Right ventricle myocardium inferior (tissue), 1 donor: ENCODE results near the gene GPM6B. TPM values are rescaled to one million over a fixed set of nuclear protein-coding genes. Genes with fewer than 3 reads are reported as not detected.

Experiments used
- ATAC-seq: fragments of 200-7000 bp; cut with Tn5 transposase; one replicate; pipeline ENCODE4 v1.9.1; 2020; ENCODE audit warnings: mild to moderate bottlenecking, moderate library complexity
- DNase-seq: peaks from one replicate; pipeline ENCODE4 v3.0.0; 2021; ENCODE audit errors: missing footprints
- intact Hi-C: fragments of 100-400 bp; cut with DNase I; formaldehyde crosslinking; loops from one replicate; pipeline ENCODE4 v1.11.0; 2022
- long read RNA-seq: library from polyadenylated mRNA; unstranded; transcript quantifications from one replicate; pipeline ENCODE4 v2.0.0, GENCODE V29; 2021
- total RNA-seq: library from RNA; stranded (reverse); fragmentation: NEBNext Ultra II Directional; extraction: Animal tissue kit (Norgen Biotek cat#: 25700); gene quantifications from one replicate; pipeline ENCODE4 v1.2.1, GENCODE V29; 2021
- donor health status: DM: no; HTN: yes; CAD: no; lungs with severe emphysema.

The GPM6B gene, protein sequence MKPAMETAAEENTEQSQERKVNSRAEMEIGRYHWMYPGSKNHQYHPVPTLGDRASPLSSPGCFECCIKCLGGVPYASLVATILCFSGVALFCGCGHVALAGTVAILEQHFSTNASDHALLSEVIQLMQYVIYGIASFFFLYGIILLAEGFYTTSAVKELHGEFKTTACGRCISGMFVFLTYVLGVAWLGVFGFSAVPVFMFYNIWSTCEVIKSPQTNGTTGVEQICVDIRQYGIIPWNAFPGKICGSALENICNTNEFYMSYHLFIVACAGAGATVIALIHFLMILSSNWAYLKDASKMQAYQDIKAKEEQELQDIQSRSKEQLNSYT
- total RNA-seq, result 5.1 TPM
- long read RNA-seq, partial matches to known transcripts, result 0 of 1 reads
- long read RNA-seq, other reads (novel, unspliced or antisense), result 0 of 1 reads

DNA sequence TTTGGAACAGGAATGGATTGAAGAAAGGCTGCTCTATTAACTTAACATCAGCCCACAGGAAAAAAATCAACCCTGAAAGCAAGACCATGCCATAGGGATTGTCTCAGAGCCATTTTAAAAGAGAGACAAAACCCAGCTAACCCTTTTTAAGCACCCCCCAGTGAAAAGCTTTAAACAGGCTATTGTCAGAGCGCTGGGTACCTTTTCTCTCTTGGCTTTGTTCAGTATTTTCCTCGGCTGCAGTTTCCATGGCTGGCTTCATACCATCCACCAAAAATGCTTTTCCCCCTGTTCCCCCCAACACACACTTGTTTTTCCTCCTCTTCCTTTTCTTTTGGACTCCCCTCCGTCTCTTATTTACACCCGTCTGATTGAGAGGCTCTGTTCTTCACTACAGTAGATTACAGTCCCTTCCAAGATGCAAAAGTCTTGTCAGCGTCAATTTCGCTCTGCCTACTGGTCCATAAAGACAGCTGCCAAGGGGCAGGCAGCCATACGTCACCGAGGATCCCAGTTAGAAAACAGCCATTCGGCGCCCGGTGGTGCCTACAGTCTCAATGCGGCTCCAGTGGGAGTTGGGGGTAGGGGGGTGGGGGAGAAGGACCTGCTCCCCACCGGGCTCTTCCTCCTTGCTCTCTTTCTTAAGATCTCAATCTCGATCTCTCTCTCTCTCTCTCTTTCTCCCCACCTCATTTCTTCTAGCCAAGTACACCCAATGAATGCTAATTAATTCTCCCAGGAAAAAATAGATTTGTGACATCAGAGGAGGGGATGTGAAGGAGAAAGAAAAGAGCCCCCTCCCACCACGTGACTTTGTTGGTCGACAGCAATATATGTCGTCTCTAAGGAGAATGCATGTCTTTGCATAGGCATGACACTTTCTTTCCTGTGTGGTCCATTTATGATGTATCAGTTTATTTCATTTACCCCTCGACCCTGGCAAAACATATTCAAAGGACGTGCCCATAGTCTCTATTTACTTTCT, at the start of gene GPM6B:
Gene GPM6B (minus strand): TSS at position 451 of the 985 bp plus-strand sequence. CDS start 189 bp downstream, at position 262.
- intact Hi-C loops, result no loop called here
- no peak for DNase-seq
- ATAC-seq, result no peak

DNA sequence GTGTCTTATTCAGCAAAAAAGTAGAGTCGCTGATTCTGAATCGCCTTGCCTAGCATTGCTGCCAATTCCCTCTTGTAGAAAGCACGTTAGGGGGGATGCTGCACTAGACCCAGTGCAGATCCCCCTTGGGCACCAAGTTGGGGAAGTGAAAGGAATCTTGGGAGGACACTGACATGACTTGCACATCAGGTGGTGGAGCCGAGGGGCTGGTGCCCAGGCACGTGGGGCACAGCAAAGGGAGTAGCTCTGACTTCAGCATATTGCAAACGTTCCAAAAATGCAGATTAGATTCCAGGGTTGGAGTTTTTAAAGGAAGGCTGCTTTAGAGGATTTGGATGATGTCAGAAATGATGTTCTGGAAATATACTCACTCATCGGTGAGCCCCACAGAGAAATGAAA, 47.4 kb upstream of the GPM6B start:
- ATAC-seq, result no peak

DNA sequence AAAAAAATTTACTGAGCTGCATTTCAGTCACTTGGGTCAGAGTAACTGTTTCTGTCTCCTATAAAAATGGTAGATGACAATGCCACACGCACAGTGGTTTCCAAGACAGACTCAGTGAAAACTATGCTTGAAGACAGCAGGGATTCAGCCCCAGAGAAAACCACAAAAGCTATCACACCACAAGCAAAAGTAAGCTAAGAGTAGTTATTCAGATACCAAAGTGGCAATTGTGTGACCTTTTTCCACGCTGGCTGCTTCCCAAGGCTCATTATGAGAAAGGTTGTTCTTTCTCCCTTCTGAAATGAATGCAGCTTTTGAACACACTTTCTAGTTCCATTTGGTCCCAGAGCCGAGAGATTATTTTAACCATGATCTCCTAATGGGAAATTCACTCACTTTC, 46.4 kb upstream of the GPM6B start:
- intact Hi-C loops, result no loop called here
- ATAC-seq, result no peak
- no peak for DNase-seq

More for the DNA sequence above, 47.4 kb upstream of the GPM6B start:
- DNase-seq, result no peak
- intact Hi-C loops, result no loop called here

DNA sequence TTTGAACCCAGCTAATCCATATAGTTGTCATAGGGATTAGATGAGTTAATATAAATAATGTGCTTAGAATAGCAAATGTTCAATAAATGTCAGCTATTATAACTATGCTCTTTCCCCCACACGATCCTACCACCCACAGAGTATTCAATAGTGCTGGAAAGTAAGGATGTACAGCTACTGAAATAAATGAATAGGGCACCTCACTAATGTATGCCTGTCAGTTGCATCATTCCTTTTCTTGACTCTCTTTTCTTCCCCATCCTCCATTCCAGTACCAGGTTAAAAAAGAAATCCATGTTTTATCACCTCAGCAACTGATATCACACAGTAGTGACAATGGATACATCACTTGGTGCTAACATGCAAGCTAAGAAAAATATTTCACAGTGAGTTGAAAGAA, 42.8 kb upstream of the GPM6B start:
- DNase-seq (no peak), ATAC-seq (no peak)
- intact Hi-C loops, result no loop called here

DNA sequence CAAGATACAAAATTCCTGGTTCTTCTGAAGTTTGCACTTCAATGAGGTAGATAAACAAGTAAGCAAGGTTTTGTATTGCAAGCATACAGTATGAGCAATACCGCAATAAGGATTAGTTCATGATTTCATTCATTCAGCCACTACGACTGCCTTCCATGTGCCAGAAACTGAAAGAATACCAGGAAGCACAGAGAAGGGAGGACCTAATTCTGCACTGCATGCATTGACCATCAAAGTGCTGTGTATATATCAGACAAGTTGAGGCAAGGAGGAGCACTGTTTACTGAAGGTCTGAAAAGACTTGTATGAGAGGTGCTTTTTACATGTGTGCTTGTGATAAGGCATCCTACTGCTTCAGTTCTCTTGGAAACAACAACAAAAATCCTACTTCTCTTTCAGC, 40.9 kb upstream of the GPM6B start:
- no peak for ATAC-seq
- DNase-seq, result no peak

DNA sequence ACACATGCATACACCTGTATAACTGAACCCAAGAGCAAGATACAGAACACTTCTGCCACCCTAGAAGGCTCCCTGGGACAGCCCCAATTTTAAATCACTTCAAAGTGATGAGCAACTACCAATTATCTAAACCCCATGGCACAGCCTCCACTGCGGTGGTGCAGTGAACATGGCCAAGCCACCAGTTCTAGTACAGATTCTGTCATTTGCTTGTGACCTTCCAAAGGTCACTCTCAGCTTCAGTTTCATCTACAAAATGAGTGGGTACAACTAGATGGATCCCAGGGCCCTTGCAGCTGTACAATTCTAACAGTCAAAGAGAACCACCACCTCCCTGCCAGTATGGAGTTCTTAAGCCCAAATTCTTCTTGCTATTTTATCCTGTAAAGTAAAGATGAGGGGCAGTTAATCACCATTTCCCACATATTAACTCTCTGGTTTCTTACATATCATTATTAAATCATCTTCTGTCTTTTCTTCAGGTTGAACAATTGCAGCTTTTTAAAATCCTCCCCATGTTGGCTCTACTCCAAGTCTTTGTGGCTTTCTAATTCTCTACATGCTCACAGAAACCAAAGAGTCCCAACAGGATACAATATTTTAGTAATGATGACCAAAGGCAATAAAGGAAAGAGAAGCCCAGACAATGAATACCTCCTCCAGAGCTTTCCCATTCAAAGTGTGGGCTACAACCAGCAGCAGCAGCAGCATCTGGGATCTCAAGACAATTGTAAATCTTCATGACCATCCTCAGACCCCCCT, 39.0 kb upstream of the GPM6B start:
- no peak for ATAC-seq
- intact Hi-C loops, result no loop called here
- no peak for DNase-seq

More for the DNA sequence above, 40.9 kb upstream of the GPM6B start:
- intact Hi-C loops, result no loop called here

DNA sequence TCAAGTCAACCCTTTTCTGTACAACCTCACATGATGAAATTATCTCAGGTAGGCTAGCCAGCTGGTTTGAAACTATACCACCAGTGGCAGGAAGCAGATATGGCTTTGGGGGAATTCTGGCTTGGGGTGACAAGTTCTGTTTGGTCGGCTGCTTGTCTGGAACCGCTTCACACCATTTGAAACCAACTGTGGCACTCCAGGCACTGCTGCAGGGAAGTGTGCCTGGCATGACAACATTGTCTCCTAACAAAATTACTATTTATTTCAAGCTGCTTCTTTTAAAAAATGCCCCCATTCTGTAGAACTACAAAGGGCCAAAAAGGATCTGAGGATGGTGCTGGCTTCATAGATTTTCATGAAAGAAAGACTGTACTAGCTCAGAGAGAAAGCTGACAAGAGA, 37.1 kb upstream of the GPM6B start:
- intact Hi-C loops, result no loop called here
- no peak for ATAC-seq
- no peak for DNase-seq

DNA sequence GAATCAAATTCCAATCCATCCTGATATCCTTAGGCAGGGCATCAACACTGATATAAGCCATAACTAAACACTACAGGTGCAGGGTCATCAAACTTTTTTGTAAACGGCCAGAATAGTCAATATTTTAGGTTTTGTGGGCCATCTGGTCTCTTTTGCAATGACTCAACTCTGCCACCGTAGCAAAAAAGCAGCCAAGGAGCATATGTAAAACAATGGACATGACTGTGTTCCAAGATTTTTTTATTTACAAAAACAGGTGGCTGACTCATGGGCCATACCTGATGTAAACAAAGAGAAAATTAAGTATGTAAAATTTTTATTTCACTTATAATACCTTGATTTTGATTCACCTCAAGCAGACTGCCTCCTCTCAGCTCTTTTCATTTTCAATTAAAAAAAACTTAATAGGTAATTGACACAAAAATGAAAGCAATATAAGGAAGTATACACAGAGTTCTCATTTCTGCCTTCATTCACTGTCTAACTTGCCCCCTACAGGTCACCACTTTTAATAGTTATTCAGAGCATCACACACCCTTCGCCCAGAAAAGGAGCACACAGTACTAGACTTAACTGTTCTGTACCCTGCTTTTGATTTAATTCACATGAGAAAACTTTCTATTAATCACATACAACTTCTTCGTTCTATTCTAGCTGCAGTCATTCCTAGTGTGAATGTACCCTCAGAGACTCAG, 35.3 kb upstream of the GPM6B start:
- no peak for ATAC-seq
- intact Hi-C loops, result no loop called here
- DNase-seq, result no peak

DNA sequence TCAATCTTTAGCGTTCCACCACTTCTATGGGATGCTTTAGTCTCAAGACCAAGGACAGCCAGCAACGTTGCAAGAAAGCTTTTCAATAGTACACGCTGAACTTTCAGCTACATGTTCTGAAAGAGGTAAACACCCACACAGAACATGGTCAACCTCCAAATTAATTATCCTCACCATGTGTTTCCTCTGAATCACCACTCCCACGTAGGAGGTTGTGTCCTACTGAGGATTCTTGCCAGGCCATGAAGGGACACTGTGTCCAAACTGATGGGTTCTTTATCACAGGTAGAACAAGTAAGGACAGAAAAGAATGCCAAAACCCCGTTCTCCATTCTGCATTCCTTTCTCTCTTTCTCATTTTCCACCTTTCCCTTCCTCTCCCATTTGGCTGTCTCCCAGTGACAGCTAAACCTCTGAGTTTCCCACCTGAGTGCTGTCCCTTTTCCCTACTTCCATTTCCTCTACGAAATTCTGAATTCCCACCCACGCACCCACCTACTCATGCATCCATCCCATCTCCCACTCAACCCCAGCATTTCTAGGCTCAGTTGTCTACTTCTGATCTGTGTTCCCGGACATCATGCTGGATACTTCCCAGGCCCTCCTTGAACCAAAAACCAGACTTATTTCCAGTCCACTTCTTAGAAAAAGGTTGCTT, 29.0 kb upstream of the GPM6B start:
- intact Hi-C loops, result no loop called here
- DNase-seq, result no peak

DNA sequence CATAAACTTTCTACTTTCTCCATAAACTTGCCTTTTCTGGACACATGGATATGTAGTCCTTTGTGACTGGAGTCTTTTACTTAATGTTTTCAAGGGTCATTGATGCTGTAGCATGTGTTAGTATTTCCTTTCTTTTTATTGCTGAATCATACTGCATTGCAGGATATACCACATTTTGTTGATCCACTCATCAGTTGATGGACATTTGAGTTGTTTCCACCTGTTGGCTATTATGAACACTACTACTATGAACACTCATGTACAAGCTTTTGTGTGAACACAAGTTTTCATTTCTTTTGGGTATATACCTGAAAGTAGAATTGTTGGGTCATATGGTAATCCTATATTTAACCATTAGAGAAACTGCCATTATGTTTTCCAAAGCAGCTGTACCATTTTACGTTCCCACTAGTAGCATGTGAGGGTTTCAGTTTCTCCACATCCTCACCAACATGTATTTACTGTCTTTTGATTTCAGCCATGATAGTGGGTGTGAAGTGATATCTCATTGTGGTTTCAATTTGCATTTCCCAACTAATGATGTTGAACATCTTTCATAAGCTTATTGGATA, 26.3 kb upstream of the GPM6B start:
- intact Hi-C loops, result no loop called here
- ATAC-seq (no peak), DNase-seq (no peak)

More for the DNA sequence above, 29.0 kb upstream of the GPM6B start:
- no peak for ATAC-seq

DNA sequence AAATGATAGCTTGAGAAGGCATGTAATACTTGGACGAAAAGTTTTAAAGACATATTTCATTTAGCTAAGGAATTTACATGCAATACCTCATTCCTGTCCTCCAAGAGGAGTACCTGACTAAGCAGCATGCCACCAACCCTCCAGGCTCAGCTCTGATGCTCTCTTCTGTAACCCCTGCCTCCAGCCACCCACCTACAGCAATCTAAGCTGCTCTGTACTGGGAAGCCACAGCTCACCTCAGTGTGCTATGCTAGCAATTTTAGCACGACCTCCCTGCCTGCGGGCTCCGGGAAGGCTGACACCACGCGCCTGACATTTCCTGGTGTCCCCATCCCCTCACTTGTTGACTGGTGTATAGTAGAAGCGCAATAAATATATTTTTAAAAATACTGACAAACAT, 23.2 kb upstream of the GPM6B start:
- ATAC-seq (no peak), DNase-seq (no peak)
- intact Hi-C loops, result no loop called here

DNA sequence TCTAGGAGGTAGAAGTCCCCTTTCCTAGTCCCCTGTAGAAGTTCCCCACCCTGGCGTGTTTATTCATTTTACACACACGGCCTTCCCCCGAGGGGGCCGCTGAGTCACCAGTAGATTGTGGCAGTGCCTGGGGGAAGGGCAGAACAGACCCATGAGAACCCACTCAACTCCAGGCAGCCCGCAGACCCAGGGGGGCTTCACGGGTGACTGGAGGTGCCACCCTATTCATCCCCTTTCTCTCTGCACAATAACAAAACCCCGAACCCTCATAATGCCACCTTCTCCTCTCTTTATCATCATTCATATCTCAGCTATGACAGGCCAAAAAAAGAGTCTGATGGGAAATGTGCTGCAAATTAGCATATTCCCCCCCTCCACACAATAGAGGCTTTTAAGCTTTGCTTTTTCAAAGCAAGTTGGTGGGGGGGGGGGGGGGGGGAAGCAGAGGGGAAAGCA, 20.4 kb upstream of the GPM6B start:
- intact Hi-C loops, result no loop called here
- ATAC-seq, result no peak
- DNase-seq, result no peak

DNA sequence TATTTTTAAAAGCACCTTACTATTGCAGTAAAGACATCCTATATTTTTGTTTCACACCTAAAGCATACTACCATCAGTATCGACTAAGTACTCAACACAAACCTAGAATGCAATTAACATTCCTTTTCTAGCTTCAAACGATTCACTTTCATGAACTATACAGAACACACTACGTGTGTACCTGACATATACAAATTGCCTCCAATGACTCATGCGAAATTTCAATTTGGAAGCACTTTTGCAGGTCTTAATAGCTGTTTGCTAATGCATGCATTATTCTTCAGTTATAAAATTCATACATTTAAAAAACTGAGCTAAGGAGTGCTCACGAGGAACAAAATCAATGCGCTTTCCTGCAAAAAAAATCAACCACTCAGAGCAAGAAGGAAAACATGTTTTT, 19.7 kb upstream of the GPM6B start:
- DNase-seq (no peak), ATAC-seq (no peak)
- intact Hi-C loops, result no loop called here

DNA sequence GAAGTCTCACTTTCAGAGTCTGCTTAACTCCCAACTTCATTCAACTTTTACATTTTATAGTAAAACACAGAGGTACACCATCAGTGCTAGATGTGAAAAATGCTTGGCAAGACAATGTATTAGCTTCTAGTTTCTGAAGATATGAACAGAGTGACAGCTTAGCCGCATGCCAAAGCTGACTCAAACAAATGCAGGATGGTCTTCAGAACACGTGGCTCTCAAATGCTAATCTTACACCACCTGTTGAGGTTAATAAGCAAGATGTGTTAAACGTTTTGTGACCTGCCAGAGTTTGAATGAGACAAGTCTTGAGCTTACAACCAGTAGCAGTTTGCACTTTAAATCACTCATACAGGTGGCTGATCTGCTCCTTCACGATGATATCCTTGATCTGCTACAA, 18.9 kb upstream of the GPM6B start:
- DNase-seq, result no peak
- intact Hi-C loops, result no loop called here
- no peak for ATAC-seq

DNA sequence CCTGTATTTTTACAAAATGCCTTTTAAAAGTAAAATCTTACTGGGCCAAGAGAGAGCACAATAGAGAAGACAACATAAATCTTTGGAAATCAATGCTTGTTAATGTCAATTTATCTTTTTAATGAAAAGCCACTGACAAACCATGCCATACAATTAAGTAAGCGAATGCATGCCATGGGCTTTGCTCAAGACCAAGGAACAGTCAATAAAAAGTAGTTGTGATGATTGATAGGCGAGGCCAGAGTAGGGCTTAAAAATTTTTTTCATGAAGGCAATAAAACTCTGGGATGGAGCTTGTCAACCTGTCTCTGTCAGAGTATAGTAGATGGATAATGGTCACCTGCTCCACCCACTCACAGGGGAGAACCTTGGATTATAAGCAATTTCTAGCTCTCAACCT, 17.5 kb upstream of the GPM6B start:
- ATAC-seq (no peak), DNase-seq (no peak)
- intact Hi-C loops, result no loop called here

DNA sequence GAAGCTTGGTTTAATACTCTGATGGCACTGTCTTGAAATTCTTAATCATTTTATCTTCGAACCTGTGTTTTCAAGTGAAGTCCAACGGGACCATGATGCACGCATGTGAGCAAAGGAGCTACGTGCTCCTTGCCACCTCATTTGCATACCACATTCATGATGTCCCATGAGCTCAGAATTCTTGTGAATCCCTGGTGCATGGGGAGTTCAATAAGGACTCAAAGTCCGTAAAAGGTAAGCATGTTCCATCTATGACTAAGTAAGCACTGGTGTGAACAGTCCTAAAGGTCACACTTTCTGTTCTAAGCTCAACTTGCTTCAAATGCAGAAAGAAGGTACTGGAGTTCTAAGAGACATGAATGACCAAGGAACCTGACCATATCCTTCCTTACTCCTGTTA, 13.1 kb upstream of the GPM6B start:
- no peak for ATAC-seq
- no peak for DNase-seq
- intact Hi-C loops, result no loop called here

DNA sequence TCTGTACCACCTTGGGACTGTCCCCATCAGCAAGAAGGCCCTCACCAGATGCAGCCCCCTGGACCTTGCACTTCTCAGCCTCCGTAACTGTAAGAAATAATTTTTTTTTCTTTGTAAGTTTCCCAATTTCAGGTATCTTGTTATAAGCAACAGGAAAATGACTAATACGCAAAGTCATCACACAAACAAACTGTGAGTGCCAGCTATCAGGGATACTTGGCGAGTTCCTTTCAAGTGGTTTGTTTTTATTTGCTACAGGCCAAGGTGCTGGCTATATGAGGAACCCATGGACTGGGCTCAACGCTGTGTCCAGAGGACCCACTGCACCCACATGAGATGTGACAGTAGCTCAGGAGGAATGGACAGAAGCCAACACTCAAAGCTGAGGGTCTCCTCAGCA, 11.5 kb upstream of the GPM6B start:
- intact Hi-C loops, result no loop called here
- no peak for ATAC-seq
- DNase-seq, result no peak
